Lower lobe of right lung (tissue), 2 donors: ENCODE measurements around the gene FGGY. TPM values are rescaled to one million over a fixed set of nuclear protein-coding genes. Genes with fewer than 3 reads are reported as not detected.

Experiments used
- ATAC-seq, 2 donors: fragments of 200-7000 bp; cut with Tn5 transposase; one replicate each; pipeline ENCODE4 v1.9.1; 2020 to 2022; ENCODE audit warnings: mild to moderate bottlenecking in 2 of 2, moderate library complexity in 2 of 2
- DNase-seq: peaks from one replicate; pipeline ENCODE4 v3.0.0-alpha.2; 2020
- H3K27ac ChIP-seq: fragments of 200-600 bp; one replicate; pipeline ENCODE4 v1.8.0; 2022
- H3K27me3 ChIP-seq: fragments of 200-600 bp; one replicate; pipeline ENCODE4 v1.8.0; 2022; ENCODE audit warnings: low read depth
- H3K36me3 ChIP-seq: fragments of 200-600 bp; one replicate; pipeline ENCODE4 v1.8.0; 2022; ENCODE audit warnings: mild to moderate bottlenecking
- H3K4me1 ChIP-seq: fragments of 200-600 bp; one replicate; pipeline ENCODE4 v1.8.0; 2022
- H3K4me3 ChIP-seq: fragments of 200-600 bp; one replicate; pipeline ENCODE4 v1.8.0; 2022; ENCODE audit warnings: mild to moderate bottlenecking
- H3K9me3 ChIP-seq: fragments of 200-600 bp; one replicate; pipeline ENCODE4 v1.8.0; 2022
- intact Hi-C: fragments of 100-400 bp; cut with DNase I; formaldehyde crosslinking; loops from one replicate; pipeline ENCODE4 v1.11.0; 2022
- total RNA-seq: library from RNA; stranded (reverse); fragmentation: NEBNext Ultra II Directional; extraction: Animal tissue kit (Norgen Biotek cat#: 25700); gene quantifications from one replicate; pipeline ENCODE4 v1.2.1, GENCODE V29; 2021
- TF ChIP-seq, protein P1 (sequence below): fragments of 200-600 bp; IDR thresholded peaks from one replicate; pipeline ENCODE4 v1.8.0; 2022; ENCODE audit warnings: antibody characterized with exemption, mild to moderate bottlenecking
- donor health status: DM: no; HTN: yes; CAD: no; lungs with severe emphysema.

FGGY gene
- total RNA-seq, 1 donor from 2014 or later = 31.4 TPM

DNA sequence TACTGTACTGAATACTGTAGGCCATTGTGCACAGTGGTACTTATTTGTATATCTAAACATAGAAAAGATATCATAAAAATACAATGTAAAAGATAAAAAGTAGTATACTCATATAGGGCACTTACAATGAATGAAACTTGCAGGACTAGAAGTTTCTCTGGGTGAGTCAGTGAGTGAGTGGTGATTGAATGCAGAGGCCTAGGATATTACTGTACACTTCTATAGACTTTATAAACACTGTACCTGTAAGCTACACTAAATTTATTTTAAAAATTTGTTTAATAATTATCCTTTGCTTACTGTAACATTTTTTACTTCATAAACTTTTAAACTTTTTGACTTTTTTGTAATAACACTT is 82.5 kb downstream of the FGGY start:
- Histone ChIP-seq H3K4me1 (no peaks in the 10 kb centered on the region), H3K4me3 (no peak overlapping the region), H3K9me3 (no peaks in the 10 kb centered on the region), H3K27ac (no peak overlapping the region), H3K27me3 (no peaks in the 10 kb centered on the region), H3K36me3 (no peaks in the 10 kb centered on the region)
- TF ChIP-seq, protein P1, sequence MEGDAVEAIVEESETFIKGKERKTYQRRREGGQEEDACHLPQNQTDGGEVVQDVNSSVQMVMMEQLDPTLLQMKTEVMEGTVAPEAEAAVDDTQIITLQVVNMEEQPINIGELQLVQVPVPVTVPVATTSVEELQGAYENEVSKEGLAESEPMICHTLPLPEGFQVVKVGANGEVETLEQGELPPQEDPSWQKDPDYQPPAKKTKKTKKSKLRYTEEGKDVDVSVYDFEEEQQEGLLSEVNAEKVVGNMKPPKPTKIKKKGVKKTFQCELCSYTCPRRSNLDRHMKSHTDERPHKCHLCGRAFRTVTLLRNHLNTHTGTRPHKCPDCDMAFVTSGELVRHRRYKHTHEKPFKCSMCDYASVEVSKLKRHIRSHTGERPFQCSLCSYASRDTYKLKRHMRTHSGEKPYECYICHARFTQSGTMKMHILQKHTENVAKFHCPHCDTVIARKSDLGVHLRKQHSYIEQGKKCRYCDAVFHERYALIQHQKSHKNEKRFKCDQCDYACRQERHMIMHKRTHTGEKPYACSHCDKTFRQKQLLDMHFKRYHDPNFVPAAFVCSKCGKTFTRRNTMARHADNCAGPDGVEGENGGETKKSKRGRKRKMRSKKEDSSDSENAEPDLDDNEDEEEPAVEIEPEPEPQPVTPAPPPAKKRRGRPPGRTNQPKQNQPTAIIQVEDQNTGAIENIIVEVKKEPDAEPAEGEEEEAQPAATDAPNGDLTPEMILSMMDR = no peak
- ATAC-seq = no peak
- intact Hi-C loops = no loop called here
- no peak for DNase-seq

DNA sequence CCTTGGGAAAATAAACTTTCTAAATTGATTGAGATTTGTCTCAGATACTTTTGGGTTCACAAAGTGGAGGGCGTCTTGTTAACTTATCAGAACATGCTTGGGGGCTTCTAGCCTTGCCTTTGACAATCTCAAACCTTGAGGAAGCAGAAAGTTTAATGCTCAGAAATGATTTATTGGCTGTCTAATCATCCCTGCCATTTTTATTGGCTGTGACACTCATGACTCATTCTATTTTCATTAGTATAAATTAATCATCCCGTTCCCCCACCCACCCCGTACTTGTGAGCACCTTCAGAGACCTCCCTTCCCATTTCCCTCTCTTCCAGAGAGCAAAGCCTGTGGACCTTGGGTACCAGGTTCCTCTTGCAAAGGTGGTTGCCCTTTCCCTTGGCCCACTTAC is 87.1 kb downstream of the FGGY start:
- ATAC-seq (no peak), DNase-seq (no peak)
- Histone ChIP-seq H3K4me1 (no peaks in the 10 kb centered on the region), H3K36me3 (no peaks in the 10 kb centered on the region), H3K9me3 (no peaks in the 10 kb centered on the region), H3K27ac (no peak overlapping the region), H3K4me3 (no peak overlapping the region), H3K27me3 (no peaks in the 10 kb centered on the region)
- TF ChIP-seq, protein P1 = no peak
- intact Hi-C loops = no loop called here

DNA sequence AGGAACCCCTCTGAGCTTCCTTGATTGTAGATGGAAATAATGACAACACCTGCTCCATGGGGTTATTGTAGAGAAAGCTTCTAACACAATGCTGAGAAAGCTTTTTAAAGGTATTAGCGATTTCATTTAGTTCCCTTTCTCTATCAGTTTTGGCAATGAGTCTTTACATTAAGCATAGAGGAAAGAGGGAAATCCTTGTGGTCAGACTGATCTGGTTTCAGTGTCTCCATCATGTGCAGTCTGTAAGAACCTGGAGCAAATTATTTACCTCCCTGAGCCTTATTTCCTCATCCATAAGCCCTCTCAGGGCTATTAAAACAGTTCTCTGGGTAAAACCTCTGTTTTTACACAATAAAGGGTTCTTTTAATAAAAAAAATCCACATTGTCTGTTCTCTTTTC is 87.5 kb downstream of the FGGY start:
- H3K36me3 ChIP-seq = no peaks in the 10 kb centered on the region
- H3K4me1 ChIP-seq = no peaks in the 10 kb centered on the region
- H3K4me3 ChIP-seq = no peak overlapping the region
- DNase-seq (no peak), ATAC-seq (no peak)
- H3K9me3 ChIP-seq = no peaks in the 10 kb centered on the region
- H3K27ac ChIP-seq = no peak overlapping the region
- intact Hi-C loops = no loop called here
- TF ChIP-seq, protein P1 = no peak
- no peaks in the 10 kb centered on the region for H3K27me3 ChIP-seq

DNA sequence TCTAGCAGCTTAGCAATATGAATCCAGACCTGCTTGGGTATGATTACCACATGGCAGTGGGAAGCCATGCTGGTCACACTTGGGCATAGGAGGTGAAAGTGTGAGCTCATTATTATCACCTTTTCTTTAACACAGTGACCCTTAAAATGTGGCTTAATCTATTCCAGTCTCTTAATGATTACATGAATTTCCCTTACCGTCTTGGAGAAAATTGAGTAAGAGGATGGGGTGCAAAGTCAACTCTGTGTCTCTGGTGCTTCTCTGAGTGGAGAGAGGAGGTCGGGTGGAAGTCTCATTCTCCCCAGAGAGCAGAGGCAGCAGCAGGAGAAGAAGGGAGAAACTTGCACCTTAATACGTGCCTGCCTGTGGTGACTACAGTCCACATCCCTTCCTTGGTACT is 91.3 kb downstream of the FGGY start:
- DNase-seq (no peak), ATAC-seq (no peak)
- Histone ChIP-seq H3K27me3 (no peaks in the 10 kb centered on the region), H3K9me3 (no peaks in the 10 kb centered on the region), H3K36me3 (no peaks in the 10 kb centered on the region), H3K4me1 (peaks cover 4% of the 10 kb centered on the region), H3K27ac (no peak overlapping the region), H3K4me3 (no peak overlapping the region)
- intact Hi-C loops = no loop called here
- TF ChIP-seq, protein P1 = no peak

DNA sequence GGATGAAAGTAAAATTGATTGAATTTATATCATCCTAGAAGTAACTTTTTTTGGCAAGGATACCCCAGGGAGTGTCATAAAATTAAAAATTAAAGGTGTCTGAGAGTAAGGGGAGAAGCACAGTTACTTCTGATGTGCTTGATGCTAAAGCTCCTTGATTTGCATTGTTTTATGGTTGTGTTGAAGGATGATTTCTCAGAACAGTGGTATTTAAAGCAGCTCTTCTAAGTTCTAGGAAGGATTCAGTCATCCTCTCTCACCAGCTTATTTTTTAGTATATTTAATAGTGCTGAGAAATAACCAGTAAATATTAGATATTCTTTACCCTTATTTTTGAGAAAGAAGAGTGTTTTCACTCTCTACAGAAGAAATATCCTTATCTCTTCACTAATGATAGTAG is 93.0 kb downstream of the FGGY start:
- no peaks in the 10 kb centered on the region for H3K9me3 ChIP-seq
- H3K4me1 ChIP-seq = peaks cover 4% of the 10 kb centered on the region
- no peak for DNase-seq
- intact Hi-C loops = no loop called here
- no peak overlapping the region for H3K27ac ChIP-seq
- no peaks in the 10 kb centered on the region for H3K27me3 ChIP-seq
- no peak for ATAC-seq
- TF ChIP-seq, protein P1 = no peak
- H3K36me3 ChIP-seq = no peaks in the 10 kb centered on the region
- no peak overlapping the region for H3K4me3 ChIP-seq

DNA sequence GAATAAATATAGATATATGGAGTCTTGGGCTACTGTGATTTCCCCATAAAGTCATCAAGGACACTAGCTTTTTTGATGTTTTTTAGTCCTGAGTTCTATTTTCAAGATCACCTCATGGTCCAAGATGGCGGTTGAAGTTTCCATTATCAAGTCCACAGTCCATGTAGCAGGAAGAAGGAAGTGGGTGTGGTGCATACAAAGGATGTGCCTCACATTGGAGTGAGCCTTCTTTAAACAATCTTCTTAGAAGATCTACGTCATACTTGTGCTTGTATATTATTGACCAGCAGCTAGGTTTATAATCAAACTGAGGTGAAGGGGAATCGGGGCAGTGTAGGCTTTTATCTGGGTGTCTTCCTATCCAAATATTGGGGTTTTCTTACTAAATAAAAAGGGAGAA is 93.4 kb downstream of the FGGY start:
- H3K27ac ChIP-seq = no peak overlapping the region
- peaks cover 4% of the 10 kb centered on the region for H3K4me1 ChIP-seq
- intact Hi-C loops = no loop called here
- no peaks in the 10 kb centered on the region for H3K9me3 ChIP-seq
- DNase-seq (no peak), ATAC-seq (no peak)
- H3K36me3 ChIP-seq = no peaks in the 10 kb centered on the region
- TF ChIP-seq, protein P1 = no peak
- no peak overlapping the region for H3K4me3 ChIP-seq
- no peaks in the 10 kb centered on the region for H3K27me3 ChIP-seq
